Activated CD8-positive, alpha-beta memory T cell treated with anti-CD3 and anti-CD28 coated beads, Interleukin-2, amount 50 U/mL, for 24 hours (primary cell): ENCODE measurements around the gene CASK.

Source experiments
- DNase-seq: peaks from one replicate; pipeline ENCODE4 v3.0.0-alpha.2; 2020; ENCODE audit errors: extremely low read depth

CASK gene

DNA sequence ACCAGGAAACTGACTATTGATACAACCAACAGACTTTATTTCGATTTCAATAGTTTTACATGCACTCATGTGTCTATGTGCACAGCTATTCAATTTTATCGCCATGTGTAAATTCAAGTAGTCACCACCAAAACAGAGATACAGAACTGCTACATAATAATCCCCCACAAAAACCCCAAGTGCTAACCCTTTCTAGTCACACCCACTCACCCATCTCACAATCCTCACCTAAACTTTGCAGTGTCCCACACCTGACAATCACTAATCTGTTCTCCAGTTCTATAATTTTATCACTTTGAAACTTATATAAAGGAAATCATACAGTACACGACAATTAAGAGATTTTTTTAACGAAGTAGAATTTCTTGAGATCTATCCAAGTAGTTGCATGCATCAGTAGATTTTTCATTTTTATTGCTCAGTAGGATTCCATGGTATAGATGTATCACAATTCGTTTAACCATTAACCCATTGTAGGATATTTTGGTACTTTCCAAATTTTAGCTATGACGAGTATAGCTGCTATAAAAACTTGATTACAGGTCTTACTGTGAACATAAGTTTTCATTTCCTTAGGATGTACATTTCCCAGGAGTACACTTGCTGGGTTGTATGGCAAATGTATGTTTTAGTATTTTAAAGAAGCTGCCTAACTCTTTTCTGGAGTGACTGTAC lies 85.9 kb downstream of the CASK start:
- DNase-seq, result no peak

DNA sequence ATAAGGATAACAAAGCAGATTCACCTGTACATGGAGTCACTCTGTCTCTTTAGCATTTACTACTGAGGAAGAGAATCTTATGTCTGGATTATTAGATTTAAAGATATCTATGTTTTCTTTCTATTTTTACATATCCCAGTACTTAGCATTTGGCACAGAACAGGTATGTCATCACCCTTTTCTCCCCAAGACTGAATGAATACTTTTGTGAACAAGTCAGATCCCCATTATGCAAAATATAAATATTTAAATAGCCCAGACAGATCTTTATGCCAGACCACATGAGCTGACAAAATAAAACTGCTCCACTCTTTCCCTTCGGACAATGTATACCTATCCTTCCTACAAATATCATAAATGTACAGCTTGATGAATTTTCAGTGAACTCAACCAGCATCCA lies 94.5 kb downstream of the CASK start:
- no peak for DNase-seq

DNA sequence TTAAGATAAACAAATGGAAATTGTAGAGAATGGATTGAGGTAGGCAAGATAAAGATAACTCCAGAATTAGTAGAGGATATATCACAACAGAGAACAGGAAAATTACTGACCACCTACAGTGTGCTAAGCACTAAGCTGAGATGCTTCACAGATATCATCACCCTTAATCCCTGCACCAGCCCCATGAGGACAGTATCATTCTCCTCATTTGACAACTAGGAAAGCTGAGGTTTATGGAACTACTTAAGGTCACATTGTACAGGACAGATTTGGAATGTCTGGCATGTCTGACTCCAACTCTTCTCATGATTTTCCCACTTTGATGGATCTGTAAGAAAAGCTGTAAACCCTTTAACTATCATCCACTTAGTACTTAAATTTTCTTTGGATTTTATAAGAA lies 95.5 kb downstream of the CASK start:
- no peak for DNase-seq

DNA sequence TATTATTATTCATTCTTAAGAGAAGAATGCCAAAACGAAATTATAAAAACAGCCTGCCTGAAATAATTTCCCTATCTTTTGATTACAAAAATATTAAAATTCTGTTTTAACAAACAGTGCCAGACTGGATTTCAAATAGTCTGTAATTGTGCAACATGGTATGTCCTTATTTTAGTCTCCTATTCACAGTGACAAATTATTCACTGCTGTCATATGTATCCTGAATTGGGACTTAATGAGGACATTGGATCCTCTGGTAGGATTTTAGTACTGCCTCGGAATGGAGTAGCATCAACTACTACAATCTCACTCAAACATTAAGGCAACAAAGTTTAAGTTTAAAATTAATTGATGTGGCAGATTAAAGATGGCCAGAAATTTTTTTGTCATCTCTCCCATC lies 97.6 kb downstream of the CASK start:
- DNase-seq, result no peak

DNA sequence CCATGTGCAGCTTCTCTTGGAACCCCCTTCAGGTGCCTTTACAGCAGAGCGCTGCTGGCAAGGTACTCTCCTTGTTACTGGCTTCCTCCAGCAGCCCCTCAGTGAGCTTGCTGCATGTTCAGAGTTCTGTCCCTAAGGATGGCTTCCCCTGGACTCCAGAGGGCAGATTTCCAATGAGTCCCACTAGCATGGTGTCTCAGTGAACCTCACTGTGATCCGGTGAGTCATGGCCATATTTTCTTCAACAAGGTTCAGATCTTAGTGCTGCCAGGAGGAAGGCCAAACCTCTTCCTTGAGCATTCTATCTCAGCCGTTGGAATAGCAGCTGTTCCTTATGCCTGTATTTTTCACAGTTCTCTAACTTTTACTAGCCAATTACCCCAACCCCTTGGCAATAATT lies 98.8 kb downstream of the CASK start:
- no peak for DNase-seq

DNA sequence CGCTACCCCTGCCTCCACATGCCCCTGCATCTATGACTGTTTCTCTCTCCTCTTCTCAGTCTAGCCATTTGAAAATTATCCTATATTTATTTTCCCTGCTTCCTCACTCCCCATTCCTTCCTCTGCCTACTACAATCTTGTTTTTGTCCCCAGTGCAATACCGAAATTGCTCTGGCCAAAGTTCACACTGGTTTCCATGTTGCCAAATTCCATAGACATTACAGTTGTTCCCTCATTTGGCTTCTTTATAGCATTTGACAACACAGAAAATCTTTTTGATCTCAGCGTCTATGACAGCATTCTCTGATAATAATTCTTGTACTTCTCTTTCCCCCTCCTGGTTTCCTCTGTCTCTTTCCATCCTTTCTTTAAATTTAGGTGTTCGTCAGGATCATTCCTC lies 100.0 kb downstream of the CASK start:
- no peak for DNase-seq

DNA sequence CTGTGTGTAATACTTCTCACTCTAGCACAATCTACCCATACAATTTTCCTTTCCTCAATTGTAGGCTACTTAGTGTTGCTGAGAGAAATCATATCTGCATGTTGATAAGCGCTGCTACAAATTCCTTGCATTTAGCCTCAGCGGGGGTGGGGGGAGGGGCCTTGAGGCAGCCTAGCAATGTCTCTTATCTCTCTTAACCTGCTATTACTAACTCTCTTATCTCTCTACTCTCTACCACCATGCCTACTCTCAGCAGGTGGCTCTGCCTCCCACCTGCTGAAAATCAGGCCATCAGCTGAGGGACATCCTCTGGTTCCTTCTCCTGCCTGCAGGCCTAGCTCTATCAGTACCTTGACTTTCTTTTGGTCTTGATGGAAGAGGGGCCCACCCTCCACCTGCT lies 100.5 kb downstream of the CASK start:
- no peak for DNase-seq

DNA sequence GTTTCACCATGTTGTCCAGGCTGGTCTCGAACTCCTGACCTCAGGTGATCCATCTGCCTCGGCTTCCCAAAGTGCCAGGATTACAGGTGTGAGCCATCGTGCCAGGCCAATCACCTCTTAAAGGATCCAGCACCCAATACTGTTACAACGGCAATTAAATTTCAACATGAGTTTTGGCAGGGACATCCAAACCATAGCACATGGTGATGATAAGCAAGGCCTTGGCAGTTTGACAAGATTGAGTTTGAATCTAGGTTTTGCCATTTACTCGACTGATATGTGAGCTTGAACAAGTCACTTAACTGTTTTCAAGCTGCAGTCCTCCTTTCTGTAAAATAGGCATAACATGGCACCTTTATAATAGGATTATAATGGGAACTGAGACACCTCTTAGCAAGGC lies 115.3 kb downstream of the CASK start:
- DNase-seq, result no peak

DNA sequence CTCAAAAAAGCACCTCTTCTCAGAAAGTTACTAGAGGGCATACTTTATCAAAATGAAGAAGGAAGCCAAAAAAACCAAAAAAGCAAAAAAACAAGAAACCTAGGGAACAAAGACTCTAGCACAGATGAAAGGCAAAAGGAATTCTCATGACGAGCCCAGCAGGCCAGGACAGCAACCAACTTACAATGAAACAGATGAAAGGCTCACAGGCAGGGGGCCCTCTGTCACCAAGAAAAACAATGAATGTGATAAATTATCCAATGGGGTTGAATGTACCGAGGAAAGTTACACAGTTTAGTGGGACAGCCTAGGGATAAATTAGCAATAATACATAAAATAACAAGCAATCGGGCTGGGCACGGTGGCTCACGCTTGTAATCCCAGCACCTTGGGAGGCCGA lies 120.4 kb downstream of the CASK start:
- no peak for DNase-seq

DNA sequence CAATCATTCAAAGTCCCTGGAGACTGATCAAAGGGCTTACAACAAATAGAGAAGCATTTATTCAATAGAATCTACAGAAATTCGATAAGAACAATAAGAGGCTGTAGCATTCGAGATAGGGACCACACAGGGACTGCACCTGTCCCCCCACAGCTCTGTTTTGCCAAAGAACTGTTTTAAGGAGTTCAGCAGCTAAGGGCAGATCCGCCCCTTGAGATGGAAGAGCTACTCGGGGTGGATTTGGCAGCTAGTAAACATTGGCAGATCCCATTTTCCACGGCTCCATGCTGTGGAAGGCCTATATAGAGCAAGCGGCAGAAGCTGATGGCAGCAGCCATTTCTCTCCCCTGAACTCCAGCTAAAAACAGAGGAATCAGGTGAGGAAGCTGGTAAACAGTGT lies 123.7 kb downstream of the CASK start:
- no peak for DNase-seq

DNA sequence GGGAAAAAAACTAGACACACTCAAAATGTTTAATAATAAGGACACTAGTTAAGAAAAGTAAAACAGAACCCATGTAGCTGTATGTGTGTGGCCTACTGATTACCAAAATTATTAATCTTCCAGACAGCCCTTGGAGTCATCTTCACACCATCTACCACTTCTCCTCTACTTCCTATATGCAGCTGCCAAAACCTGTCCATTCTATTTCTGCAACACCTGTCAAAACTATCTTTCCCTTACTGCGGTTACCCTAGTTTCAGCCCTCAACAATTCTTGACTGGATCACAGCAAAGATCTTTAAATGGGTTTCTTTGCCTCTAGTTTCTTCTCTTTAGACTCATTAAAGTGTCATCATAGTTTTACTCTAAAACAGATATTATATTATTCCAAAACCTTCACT lies 126.8 kb downstream of the CASK start:
- no peak for DNase-seq

DNA sequence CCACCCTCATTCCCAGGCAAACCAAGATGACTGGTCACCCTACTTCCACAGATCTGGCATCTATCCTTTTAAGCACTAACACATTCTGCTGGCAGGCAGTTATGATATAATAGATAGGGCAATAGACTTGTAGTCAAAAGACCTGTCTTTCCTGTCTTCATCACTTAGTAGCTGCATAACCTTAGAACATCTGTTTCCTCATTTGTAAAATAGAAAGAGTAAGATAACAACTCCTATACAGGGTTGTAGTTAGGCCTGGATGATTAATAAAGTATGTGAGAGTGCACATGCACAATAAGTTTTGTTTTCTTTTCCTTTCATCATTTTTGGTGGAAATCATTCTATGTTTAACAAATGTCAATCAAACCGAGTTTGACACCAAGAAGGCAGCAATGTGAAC lies 127.3 kb downstream of the CASK start:
- no peak for DNase-seq

DNA sequence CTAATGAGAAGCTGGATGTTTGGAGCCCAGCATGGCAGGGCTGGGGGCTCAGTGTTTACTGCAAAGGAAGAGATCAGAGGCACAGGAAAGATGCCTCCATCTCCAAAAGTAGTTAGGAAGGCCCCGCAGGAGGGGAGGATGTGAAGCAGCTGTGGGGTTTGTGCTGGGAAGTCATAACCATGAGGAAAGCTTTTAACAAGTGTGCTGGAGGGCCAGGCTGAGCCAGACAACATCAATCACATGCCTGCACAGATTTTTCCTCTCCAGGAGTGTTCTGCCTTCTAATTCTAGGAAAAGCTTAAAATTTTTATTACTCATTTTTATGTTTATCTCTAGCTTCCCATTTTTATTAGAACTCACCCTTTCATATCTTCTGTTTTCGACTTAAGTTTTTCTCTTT lies 134.0 kb downstream of the CASK start:
- DNase-seq, result no peak

DNA sequence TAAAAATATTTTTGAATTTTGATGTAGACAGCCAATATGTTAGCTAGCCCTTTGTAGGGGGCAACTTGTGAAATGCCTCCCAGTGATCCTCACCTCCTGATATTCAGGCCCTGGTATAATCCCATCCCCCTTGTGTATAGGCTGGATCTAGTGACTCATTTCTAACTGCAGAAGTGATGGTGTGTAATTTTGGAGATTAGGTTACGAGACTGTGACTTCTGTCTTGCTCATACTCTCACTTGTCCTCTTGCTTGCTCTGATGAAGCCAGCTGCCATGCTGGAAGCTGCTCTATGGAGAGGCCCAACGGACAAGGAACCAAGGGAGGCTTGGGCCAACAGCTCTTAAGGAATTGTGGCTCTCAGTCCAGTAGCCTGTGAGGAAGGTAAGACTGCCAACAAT lies 137.7 kb downstream of the CASK start:
- no peak for DNase-seq

DNA sequence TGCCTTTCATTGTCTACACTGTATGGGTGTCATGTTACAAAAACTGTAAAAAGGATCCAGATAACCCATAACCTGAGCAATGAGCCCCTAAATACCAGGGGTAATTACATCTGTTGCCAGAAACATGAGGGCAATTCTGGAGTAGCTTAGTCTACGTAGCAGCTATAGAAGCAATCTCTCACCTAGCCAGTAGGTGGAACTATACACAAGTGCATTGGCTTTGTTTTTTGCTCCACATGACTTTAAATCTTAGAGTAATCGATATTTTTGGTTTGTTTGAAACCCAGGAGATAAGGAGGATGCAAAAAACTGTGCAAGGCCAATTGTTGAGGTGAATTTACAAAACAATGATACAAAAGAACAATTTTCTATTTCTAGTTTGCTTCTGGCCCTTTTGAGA lies 141.9 kb downstream of the CASK start:
- DNase-seq, result no peak

DNA sequence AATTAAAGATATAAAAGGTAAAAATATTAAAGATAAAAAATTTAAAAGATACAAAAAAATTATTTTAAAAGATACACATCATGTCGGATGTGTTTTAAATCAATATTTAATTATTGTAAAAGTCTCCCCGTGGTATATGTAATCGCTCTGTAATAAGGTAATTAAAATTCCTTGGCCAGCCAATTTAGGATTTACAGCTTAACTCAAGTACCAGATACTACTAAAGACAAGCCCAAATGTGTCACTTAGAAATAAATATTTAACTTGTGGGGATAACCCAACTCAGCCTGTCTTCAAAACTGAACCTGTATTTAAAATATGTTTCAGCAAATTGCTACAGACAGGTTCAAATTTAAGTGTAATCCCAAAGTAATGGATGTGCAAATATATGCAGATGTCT lies 143.4 kb downstream of the CASK start:
- DNase-seq, result no peak

DNA sequence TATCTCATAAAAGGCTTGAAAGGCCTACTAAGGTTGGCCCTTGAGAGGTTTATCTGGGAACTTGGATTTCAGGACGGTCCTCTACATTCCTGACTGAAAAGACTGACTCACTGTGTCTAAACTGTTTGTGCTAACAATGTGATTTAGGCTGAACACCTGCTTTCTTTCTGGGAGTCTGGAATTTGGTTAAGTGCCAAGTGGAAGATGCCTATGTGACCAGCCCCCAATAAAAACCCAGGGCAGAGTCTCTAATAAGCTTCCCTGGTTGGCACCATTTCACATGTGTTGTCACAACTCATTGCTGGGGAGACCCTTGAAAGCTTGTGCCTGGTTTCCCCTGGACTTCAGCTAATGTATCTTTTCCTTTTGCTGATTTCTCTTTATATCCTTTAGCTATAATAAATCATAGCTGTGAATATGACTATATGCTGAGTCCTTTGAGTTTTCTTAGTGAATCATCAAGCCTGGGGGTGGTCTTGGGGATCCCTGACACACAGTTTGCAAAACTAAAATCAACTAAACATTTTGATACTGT lies 144.3 kb downstream of the CASK start:
- DNase-seq, result no peak

DNA sequence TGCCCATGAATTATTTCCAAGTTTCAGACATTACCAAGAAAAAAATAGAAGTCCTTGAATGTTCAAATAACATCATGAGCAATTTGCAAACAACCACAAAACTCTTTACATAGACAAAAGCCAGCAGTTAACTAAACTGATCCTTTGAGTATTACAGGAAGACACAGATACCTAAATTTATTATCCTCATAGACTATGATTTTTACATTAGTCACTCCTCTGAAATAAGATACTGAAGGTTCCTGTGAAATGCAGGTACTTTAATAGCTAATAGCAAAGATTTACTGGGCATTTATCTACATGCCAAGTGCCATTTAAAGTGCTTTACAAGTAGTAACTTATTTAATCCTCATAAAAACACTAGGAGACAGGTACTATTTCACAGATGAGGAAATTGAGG lies 161.7 kb downstream of the CASK start:
- DNase-seq, result no peak

DNA sequence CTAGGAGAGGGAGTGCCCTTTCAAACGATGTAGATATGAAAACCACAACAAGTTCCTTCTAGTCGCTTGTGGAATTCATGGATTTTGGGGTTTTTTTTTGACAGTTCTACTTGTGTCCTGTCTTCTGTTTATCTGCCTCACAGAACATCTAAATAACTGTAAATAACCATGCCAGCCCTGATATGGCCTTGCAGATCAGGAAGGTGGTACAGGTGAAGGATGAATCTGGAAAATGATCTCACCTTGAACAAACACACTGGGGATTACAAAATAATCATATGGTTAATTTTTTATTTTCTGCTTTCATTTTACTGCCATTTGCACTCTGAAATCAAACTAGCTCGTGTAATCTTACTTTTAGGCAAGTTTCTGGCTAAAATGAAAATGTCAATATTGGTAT lies 162.2 kb downstream of the CASK start:
- no peak for DNase-seq

DNA sequence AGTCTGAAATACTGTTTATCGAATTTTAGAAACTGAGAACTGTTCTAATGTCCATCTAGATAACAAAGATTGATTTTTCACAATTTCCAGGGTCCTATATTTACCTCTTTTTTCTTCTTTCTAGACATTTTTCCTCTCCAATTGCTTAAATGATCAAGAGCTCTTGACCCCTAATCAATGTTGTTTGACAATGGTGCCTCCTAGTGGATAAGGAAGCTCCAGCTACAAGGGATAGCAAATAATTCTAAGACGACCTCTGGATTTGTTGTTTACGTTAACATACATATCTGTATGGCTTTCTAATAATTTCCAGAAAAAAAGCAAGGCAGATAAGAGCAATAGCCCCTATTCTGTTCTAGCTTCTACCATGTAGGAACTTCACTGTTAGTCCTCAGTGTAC lies 163.5 kb downstream of the CASK start:
- DNase-seq, result no peak

DNA sequence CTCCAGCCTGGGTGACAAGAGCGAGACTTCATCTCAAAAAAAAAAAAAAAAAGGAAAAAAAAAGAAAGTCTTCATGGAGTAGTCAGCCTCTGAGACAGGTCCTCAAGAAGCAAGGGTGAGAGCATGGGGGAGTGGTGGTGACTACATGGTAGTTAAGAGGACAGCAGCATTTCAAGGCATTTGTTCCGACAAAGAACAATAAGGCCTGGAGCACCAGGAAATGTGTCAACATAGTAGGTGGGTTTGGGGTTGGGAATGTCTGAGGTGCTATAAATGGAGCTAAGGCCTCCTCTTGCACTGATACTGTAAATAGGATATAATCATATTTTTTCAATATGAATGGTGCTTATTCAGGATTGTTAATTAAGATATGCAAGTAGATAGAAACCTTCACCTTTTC lies 165.0 kb downstream of the CASK start:
- no peak for DNase-seq

DNA sequence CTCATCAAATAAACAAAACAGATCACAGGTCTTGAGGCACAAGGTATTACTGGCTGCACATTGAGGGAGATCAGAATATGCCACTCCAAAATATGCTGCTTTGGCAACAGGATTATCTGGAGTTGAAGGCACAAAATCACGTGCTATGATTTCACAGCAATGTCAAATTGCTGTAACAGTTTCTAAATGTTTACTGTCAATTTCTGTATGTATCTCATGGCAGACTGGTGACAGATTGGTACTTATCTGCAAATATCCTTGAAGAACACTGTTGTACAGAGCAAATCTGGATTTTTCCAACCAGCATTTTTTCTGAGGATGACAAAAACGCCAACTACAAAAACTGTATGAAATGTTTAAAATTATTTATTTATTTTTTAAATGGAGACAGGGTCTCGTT lies 172.6 kb downstream of the CASK start:
- DNase-seq, result no peak

DNA sequence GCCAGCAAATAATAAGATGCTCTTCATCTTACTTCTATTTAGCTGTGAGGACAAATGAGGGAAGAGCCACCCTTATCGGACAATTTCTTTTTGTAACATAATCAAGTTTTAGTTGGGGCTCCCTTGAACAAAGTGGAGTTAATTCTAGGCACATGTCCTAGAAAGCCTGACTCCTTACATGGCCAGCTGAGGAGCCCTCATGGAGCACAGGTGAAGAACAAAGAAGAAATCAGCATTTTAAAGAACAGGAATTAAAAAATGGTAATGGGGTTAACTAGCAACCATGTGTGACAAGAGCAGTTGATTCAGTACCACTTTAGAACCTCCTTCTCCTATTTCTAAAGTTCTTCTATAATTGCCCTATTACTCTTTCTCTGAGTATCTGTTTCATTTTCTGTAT lies 183.5 kb downstream of the CASK start:
- no peak for DNase-seq

DNA sequence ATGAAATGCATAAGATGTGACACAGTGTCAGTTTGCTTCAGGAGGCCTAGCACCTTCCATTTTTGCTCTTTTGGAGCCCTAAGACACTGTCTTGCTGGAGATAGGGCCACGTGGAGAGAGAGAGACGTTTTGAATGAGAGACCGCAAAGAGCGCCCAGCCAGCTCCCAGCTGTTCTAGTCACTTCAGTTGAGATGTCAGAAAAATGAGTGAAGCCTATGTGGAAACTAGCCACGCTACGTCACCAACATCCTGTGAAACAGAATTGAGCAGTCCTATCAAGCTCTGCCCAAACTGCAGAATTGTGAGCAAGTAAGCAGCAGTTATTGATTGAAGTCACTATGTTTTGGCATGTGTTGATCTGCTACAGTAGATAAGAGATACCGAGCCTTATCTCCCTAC lies 186.3 kb downstream of the CASK start:
- DNase-seq, result no peak
